ENCODE results near the gene WIZ.

Gene WIZ

GRCh38 chr19:15444505-15445226 is 5.1 kb downstream of the WIZ start:
- no peak for DNase-seq

DNA sequence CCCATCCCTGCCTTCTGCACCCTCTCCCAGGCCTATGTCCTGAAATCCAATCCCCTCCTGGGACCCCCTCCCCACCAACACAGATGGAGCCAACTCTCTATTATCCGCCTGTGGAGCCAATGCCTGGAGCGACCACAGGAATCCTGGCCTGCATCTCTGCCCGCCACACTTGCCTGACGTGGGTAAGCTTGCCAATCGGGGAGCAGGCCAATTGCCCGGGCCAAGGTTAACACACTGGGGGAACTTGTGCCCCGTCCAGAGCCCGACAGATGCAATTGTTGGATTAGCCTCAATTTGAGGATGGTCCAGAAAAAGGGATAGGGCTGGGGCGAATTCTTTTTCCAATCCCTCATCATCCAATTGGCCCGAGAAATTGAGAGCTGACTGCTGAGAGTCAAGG is 5.9 kb downstream of the WIZ start:
- DNase-seq, result no peak

GRCh38 chr19:15443325-15443724 is 6.4 kb downstream of the WIZ start:
- no peak for DNase-seq

GRCh38 chr19:15442142-15442920 is 7.4 kb downstream of the WIZ start:
- DNase-seq, result no peak

DNA sequence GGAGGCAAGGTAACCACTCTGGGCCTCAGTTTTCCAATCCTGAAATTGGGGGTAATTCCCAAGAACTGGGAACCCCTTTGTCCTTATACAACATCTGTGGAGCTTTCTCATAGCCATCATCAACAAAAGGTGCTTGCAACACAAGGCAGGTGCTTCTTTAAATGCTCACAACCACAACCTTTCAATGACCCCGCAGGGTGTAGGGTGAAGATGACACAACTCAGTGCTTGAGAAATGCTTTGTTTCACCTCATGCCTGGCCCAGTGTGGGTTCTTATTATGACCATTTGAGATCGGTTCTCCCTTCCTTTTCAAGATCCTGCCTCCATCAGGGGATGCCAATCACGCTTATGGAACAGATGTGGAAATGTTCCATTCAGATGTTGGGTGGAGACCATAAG is 8.4 kb downstream of the WIZ start:
- DNase-seq, result no peak

DNA sequence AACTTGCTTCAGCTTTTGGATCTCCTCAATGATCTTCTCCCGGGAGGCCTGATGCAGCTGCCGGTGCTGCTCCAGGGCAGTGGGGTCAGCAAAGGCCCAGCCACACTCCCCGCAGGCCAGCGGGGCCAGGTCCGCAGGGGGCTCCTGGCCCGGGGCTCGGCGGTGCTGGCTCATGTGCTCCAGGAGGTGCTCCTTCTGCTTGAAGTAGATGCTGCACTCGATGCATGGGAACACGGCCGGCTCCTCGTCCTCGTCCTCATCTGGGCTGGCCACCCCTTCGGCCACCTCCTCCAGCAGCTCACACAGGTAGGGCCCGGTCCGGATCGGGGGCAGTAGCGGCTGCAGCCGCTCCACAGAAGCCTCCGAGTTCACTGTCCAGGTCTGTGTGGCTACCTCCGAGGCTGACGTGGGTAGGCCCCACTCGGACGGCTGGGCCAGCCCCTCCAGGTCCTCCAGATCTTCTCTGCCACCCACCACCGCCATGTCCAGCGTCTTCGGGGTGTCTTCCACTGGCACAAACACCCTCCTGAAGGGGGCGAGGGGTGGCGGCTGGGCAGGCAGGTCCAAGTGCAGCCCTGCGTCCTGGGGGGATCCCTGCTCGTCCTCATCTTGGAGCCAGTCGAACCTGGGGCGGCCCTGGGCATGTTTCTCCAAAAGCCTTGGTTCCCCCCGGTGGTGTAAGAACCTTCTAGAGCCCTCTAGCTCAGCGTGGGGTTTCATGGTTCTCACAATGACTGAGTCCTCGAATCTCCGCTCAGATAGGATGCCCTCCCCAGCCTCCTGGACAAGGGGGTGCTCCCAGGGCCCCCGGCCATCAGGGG is 9.7 kb downstream of the WIZ start:
- no peak for DNase-seq

DNA sequence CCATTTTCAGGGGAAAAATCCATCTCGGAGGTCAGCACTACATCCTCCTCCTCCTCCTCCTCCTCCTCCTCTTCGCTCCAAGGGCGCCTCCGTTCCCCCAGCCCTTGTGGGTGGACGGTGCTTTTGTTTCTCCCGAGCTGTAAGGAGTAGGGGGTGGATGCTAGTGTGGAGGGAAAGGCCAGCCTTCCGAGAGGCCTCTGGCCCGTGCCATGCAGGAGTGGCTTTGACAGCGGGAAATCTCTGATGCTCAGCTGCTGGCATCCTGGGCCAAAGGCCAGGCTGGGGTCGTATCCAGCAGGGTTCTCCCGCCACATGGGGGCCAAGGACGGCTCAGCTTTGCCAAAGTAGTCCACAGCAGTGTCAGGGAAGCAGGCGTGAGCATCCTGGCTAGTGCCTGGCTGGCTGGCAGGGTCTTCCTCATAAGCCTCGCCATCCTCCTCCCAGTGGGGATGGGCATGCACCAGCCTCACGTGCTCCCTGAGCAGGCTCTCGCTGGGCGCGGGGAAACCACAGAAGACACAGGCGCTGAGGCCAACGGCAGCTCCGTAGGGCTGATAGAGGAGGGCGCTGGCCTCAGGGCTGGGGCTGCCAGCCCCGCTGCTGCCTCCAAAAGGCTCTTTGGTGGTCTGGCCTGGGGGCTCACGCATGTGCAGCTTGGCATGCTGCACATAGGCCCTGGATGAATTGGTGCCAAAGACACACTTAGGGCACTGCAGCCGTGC is 10.5 kb downstream of the WIZ start:
- no peak for DNase-seq

DNA sequence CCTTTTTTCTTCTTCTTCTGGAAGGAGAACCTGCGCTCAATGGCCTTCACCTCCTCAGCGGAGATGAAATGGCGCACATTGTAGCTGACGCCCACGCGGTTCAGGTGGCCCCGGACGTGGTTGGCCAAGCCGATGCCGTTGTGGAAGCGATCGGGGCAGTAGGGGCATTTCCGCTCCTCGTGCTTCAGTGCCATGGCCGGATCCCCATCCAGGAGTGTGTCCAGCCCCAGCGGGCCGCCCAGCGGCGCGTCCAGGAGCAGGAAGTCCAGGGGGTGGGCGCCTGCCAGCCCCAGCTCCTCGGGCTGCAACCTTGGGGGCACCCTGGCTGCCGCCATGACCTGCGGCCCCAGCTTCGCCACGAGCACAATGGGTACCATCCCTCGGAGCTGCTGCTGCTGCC is 11.2 kb downstream of the WIZ start:
- no peak for DNase-seq

DNA sequence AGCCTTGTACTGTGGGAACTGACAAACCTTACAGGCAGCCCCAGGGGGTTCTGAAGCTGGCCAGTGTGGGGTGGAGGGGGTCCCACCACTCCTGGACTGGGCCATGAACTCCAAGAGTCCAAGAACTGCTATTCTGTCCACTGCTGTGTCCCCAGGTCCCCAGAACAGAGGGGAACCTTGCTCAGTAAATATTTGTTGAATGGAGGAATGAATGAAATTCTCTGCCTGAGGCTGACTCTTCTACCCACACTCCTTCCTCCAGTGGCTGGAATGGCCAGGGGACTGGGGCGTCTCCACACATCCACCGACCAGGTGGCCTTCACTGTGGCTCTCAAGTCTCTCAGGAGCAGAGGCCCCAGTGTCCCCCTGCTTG is 11.6 kb downstream of the WIZ start:
- no peak for DNase-seq

DNA sequence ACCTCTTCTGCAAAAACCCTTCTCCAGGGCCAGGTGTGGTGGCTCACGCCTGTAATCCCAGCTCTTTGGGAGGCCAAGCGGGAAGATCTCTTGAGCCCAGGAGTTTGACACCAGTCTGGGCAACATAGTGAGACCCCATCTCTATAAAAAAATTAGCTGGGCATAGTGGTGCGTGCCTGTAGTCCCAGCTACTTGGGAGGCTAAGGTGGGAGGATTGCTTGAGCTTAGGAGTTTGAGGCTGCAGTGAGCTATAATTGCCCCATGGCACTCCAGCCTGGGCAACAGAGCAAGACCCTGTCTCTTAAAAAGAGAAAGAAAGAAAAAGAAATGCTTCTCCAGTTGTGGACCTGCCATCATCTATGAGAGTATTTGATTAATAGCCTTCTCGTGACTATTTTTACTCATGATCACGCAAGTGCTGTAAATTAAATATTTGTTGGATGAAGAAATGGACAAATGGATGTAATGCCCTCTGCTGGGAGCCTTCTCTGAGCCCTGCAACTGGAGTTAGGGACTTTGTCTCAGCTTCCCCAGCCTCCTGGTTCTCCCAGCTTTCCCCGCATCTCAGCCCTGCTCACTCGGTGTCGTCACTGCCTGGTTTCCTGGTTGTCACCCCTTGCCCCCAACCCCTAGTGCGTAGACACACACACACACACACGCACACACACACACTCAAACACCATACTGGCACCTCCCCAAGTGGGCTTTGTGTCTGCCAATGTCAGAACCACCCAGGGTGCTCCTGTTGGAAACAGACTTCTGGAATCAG is 12.2 kb downstream of the WIZ start:
- DNase-seq, result no peak

DNA sequence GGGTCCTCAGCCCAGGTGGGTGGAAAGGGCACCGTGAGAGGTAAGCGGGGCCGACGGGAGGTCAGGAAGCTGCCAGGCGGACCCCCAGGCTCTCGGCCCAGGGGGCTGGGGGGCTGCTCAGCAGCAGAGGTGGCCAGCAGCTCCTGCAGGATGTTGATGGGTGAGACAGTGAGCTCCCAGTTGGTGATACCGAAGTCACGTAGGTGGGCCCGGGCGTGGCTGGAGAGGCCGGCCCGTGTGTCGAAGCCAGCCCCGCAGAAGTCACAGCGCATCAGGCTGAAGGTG is 13.0 kb downstream of the WIZ start:
- DNase-seq, result no peak

DNA sequence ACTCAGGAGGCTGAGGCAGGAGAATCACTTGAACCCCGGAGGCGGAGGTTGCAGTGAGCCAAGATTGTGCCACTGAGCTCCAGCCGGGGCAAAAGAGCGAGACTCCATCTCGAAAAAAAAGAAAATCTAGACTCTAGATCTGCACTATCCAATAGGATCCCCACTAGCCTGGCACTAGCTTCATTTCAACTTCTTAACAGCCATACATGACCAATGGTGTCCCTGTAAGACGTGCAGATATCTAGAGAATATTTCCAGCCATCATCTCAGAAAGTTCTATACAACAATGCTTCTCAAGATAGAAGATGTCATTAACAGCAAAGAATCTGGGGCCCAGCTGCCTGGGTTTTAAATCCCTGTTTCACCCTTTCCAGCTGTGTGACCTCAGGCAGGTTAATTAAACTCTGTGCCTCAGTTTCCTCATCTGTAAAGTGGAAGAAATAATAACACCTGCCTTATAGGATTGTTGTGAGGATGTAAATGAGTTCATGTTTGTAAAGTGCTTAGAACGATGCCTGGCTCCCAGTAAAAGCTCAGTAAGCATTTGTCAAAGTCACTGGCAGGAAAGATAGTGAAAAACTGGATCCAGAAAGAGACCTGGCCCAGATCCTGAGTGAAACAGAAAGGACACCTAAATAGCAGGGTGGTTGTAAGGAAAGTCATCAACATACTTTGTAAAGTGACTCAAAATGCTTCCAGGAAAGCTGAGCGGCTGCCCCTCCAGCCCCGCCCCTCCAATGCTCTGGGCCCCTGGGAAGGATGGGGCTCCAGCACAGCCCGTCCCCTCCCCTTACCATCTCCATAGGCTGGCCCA is 13.5 kb downstream of the WIZ start:
- no peak for DNase-seq

- DNase-seq, result no peak
Measured at GRCh38 chr19:15433519-15434069, 16.2 kb downstream of the WIZ start.

DNA sequence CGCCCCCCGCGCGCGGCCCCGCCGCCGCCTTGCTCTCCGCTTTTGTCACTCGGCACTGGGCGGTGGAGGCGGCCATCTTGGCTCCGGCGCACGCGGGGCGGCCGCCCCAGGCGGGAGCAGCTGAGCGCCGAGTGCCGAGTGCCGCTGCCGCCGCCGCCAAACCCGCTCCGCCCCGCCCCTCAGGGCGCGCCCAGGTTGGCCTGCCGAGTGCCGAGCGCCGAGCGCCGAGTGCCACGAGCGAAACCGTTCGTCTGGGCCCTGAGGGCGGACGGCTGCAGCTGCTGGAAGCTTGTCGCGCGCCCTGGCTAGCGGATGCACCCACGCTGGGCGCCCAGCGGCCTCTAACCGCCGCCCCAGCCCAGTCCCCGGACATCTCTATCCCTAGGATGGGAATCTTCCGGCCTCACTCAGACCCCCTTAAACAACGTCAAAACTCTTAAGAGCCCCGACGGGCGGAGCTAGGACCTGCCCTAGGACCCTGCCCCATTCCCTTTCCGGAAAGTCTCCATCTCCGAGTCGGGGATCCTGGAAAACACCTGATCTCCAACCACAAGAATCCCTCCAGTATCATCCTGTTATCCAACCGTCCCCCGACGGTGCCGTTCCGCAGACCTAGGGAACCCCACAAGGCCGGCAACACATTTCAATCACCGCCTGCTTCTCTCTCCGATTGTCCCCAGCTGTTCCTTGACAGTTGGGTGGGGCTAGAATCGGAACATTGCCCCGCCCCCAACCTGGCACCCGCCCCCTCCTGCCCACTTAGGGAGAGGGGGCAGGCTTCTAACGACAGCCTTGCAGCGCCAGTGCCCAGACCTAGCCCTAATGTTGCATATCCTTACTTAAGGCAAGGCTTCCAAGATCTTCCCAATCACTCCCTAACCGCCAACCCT is 16.9 kb downstream of the WIZ start:
- DNase-seq, result peak; percentile 72

DNA sequence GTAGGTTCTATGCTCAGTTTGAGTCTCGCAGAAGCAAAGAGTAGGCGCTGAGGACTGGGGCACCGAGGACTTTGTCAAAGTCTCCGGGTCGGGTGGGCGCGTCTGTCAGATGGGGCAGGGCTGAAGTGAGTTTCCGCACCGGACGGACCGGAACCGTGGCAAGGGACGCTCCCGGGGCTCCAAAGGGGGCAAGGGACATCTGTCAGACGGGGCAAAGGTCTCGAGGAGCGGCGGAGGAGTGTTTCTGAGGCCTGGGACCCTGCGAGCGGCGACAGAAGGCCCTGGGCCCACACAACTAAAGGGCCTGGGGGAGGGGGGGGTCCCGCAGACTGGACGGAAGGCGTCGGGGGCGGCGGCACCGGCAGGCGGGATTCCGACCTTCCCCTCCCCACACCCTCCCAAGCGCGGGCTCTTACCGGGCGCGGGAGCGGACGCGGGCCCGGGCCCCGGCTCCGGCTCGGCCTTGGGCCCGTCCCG is 17.7 kb downstream of the WIZ start:
- no peak for DNase-seq

- DNase-seq, result no peak
Measured at GRCh38 chr19:15431396-15432017, 18.2 kb downstream of the WIZ start.

GRCh38 chr19:15430526-15431120 is 19.1 kb downstream of the WIZ start:
- DNase-seq, result no peak

- DNase-seq, result no peak
Measured at GRCh38 chr19:15429825-15430467, 19.8 kb downstream of the WIZ start.

Data from GOT3 (cell line).